ENCODE measurements around the gene PCGF6.
"Not testable (repeated sequence)": the region's sequence is repeated elsewhere in the genome, so short reads cannot be mapped to it uniquely, and the experiment has no call there.

Gene PCGF6, protein sequence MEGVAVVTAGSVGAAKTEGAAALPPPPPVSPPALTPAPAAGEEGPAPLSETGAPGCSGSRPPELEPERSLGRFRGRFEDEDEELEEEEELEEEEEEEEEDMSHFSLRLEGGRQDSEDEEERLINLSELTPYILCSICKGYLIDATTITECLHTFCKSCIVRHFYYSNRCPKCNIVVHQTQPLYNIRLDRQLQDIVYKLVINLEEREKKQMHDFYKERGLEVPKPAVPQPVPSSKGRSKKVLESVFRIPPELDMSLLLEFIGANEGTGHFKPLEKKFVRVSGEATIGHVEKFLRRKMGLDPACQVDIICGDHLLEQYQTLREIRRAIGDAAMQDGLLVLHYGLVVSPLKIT

DNA sequence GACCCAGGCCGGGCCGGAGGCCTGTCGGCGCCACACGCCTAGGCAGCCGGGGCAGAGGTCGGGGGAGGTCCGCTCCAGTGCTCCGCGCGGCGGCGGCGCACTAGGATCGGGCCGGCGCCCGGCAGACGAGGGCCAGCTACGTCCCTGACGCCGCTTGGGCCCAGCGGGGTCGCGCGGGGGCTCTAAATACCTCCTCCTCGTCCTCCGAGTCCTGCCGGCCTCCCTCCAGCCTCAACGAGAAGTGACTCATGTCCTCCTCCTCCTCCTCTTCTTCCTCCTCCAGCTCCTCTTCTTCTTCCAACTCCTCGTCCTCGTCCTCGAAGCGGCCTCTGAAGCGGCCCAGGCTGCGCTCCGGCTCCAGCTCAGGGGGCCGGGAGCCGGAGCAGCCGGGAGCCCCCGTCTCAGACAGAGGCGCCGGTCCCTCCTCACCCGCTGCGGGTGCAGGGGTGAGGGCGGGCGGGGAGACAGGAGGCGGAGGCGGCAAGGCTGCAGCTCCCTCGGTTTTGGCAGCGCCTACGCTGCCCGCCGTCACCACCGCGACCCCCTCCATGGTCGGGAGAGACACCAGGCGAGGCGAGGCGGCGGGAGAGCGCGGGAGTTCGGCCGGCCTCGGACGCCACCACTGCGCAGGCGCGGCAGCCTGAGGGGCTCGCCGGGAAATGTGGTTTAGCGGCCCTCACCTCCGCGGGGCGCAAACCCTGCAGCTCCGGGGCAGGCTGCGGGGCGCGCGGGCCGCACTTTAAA lies at the start of gene PCGF6:
TSS of gene PCGF6 (minus strand) at position 624 of the 744 bp plus-strand sequence. CDS start at position 550, 74 bp downstream.
- peak; percentile 20 to 49 for DNase-seq (ENCODE audit: low read depth in 2 of 2)

DNA sequence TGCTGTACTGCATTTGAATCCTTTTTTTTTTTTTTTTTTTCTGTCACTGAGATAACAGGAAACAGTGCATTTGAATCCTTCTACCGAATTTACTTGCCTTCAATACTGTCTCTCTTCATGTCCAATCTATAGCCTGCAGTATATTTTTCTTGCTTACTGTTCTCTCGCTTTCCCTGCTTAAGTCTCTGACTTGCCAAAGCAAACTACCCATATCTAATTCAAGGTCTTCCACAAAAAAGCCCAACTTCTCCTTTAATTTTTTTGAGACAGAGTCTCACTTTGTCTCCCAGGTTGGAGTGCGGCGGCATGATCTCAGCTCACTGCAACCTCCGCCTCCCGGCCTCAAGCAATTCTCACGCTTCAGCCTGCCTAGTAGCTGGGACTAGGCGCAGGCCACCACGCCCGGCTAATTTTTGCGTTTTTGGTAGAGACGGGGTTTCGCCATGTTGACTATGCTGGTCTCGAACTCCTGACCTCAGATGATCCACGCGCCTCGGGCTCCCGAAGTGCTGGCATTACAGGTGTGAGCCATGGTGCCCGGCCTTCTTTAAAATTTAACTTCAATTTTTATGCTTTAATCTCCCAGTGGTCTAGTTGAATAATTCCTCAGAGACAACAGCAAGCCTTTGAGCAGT lies 46.4 kb upstream of the PCGF6 start:
- no peak for DNase-seq (ENCODE audit: low read depth in 2 of 2)

DNA sequence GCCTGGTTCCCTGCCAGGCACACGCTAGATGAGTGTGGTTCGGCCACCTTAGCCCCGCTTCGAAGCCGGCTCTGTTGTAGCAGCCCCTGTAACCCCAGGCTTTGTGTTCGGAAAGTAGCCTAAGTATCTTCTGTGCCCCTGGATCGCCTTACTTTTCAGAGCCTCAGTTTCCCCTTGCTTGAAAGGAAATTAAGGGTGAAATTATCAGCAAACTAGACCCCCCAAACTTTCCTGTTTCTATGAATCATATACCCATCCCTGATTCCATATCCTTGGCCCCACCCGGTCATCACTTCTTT lies 45.8 kb upstream of the PCGF6 start:
- DNase-seq (ENCODE audit: low read depth in 2 of 2): no peak

DNA sequence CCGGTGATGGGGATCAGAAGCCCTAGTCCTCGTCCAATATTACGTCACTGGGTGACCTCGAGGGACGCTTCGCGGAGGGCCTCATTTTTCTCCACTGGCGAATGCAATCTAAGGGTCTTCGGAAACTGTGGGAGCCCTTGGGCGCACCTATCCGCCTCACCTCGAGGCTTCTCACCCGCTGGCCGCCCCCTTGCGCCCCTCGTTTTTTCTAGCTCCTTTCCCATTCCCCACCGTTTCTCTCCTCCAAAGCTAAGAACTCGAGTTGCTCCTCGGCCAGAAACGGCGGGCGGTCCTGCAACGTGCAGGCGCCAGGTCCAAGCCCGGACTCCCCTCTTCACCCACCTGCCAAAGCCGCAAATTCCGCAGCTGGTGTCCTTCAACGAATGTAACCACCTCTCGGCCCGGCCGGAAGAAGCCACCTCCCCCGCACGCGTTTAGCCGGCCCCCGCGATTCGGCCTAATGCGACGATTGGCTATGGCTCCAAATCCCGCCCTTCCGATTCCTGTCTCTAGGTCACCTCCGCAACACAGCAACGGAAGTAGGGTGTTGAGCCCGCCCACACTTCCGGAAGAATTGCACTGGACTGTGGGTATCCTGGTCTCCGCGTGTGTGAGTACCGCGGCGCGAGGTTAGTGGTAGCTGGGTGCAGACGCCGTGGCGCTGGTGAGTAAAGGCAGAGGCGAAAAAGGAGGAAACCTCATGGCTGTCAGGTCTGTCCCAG lies 45.3 kb upstream of the PCGF6 start, which contains the start of the genes ATP5MK and PDCD11:
TSS of gene ATP5MK (minus strand) at position 409 of the 722 bp plus-strand sequence. CDS start 4,018 bp downstream, outside the sequence.
TSS of gene PDCD11 (plus strand) at position 560 of the 722 bp plus-strand sequence. CDS start 1,801 bp downstream, outside the sequence.
- DNase-seq (ENCODE audit: low read depth in 2 of 2): peak; percentile 80 to 87

DNA sequence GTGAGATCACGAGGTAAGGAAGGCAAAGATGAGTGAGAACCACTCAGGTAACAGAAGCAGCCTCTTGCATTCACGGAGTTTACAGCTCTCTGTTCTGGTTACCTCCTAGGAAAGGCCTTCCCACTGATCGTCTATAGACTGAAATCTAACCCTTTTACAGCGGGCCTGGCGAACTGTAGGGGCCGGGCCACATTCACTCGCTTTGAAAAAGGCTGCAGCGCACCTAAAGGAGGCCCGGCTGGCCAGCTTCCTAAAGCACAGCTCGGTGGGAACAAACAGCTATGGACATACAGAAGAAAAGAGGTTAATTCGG lies 44.8 kb upstream of the PCGF6 start:
- no peak for DNase-seq (ENCODE audit: low read depth in 2 of 2)

DNA sequence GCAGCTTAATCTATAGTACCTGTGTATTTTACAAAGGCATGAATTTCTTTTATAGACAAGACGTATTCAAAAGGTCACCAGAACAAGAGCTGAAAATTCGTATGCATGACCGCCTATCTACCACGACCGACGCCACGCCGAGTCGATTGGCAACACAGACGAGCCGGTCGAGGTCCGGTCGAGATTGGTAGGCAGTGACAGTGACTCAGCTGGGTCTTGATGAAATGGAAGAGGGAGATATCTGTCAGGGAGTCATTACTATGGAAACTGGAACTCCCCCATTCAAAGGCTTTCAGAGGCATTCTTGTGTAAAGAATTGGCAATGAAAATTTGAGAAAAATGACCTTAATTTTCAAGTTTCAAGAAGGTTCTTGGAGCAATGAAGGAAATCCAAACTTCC lies 43.2 kb upstream of the PCGF6 start:
- DNase-seq (ENCODE audit: low read depth in 2 of 2): no peak

DNA sequence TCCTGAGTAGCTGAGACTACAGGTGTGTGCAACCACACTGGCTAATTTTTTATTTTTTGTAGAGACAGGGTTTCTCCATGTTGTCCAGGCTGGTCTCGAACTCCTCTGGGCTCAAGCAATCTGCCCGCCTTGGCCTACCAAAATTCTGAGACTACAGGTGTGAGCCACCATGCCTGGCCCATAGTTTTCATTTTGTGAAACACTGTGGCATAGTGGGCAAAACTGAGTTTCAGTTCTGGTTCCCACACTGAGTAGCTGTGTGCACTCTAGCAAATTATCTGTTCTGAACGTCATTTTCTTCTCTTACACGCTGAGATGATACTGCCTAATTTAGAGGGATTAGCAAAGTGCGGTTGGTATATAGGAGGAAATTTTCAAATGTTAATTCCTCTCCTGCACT lies 31.8 kb upstream of the PCGF6 start:
- no peak for DNase-seq (ENCODE audit: low read depth in 2 of 2)

DNA sequence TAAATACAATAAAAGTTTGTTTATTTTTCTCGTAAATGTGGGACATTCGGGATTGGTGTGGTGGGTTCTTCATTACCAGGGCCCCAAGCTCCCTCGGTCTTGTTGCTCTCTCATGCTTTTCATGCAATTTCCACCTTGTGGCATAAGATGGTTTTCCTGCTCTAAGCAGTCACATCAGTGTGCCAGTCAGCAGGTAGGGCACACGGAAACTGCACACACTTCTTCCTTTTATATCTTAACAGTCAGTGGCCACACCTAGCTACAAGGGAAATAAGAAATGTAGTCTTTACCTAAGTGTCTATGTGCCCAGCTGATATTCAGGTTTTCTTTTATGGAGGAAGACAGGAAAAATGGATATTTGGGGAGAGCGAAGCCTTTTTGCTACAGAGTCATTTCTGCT lies 23.3 kb upstream of the PCGF6 start:
- DNase-seq (ENCODE audit: low read depth in 2 of 2): no peak

DNA sequence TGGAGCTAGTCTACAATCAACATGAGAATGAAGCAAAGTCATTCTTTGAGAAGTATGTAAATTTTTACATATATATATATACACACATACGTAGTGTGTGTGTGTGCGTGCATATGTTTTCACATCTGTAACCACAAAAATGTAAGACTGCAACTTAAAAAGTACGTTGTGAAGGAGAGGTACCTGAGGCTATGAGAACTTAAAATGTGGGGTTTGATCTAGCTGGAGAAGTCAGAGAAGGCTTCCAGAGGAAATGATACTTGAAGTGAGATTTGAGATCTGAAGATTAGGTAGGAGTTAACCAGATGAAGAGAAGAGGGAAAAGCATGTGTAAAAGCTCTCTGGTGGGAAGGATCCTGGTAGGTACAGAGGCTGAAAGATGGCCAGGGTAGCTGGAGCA lies 22.6 kb upstream of the PCGF6 start:
- DNase-seq (ENCODE audit: low read depth in 2 of 2): no peak

DNA sequence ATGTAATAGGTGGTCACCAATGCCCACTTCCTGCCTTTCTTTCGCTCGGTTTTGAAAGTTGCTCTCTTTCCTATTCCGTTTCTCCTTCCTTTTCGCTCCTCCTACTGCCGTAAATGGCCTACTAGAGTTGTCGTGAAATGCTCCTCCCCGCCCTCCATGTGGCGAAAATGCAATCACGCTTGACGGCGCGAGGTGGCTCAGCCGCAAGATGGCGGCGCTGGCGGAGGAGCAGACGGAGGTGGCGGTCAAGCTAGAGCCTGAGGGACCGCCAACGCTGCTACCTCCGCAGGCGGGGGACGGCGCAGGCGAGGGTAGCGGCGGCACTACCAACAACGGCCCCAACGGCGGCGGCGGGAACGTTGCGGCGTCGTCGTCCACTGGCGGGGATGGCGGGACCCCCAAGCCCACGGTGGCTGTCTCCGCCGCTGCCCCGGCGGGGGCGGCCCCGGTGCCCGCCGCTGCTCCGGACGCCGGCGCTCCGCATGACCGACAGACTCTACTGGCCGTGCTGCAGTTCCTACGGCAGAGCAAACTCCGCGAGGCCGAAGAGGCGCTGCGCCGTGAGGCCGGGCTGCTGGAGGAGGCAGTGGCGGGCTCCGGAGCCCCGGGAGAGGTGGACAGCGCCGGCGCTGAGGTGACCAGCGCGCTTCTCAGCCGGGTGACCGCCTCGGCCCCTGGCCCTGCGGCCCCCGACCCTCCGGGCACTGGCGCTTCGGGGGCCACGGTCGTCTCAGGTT lies 17.0 kb upstream of the PCGF6 start, which contains the start of gene TAF5:
TSS of gene TAF5 (plus strand) at position 195 of the 737 bp plus-strand sequence. CDS start at position 209, 14 bp downstream.
- DNase-seq (ENCODE audit: low read depth in 2 of 2): peak; percentile 66 to 68

DNA sequence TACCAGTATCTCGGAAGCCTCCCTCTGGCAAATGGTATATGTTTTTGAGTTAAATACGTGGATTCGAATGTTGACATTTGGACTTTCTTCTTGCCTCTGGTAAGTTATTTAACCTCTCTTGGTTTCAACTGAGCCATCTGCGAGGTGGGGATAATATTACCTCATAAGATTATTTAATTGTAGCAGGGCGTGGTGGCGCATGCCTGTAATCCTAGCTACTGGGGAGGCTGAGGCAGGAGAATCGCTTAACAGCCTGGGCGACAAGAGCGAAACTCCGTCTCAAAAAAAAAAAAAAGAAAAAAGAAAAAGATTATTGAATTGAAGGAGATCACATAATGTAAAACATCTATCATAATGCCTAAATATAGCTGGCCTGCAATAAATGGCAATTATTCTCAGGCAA lies 16.4 kb upstream of the PCGF6 start:
- DNase-seq (ENCODE audit: low read depth in 2 of 2): no peak

DNA sequence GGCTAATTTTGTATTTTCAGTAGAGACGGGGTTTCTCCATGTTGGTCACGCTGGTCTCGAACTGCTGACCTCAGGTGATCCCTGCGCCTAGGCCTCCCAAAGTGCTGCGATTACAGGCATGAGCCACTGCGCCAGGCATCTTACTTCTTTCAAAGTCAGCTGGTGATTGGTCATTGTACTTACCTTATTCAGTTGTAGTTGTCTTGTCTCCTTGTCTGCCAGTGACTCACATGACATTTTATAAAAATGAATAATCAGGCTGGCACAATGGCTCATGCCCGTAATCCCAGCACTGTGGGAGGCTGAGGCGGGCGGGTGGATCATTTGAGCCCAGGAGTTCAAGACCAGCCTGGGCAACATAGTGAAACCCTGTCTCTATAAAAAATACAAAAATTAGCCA lies 9.9 kb upstream of the PCGF6 start:
- DNase-seq (ENCODE audit: low read depth in 2 of 2): not testable (repeated sequence)

DNA sequence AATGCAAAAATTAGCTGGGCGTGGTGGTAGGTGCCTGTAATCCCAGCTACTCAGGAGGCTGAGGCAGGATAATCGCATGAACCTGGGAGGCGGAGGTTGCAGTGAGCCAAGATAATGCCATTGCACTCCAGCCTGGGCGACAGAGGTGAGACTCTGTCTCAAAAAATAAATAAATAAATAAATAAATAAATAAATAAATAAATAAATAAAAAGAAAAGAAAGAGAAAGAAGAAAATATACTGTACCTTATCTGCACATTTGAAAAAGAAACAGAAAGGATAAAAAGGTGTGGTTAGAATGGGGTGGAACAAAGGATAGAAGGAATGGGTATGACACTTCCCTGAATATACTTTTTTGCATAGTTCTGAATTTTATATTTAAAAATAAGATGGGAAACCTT lies 8.6 kb upstream of the PCGF6 start:
- not testable (repeated sequence) for DNase-seq (ENCODE audit: low read depth in 2 of 2)

DNA sequence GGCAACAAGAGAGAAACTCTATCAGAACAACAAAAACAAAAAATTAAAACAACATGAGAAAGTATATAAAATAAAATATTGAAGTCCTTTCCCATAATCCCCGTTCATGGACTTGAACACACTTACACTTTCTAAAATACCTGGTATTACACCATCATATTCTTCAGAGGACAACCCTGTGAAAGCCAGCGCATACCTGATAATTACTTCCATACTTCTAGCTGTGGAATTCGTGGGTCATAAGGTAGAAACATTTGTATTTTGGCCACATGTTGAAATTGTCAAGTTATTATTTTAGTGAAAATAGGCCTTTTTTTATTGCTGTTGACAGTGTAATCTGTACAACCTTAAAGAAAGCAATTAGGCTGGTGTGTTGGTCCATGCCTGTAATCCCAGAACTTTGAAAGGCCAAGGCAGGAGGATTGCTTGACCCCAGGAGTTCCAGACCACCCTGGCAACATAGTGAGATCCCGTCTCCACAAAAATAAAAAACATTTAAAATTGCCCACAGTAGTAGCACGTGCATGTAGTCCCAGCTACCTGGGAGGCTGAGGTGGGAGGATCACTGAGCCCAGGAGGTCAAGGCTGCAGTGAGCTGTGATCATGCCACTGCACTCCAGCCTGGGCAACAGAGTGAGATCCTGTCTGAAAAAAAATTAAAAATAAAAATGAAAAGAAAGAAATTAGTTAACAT lies 5.1 kb upstream of the PCGF6 start:
- DNase-seq (ENCODE audit: low read depth in 2 of 2): no peak

DNA sequence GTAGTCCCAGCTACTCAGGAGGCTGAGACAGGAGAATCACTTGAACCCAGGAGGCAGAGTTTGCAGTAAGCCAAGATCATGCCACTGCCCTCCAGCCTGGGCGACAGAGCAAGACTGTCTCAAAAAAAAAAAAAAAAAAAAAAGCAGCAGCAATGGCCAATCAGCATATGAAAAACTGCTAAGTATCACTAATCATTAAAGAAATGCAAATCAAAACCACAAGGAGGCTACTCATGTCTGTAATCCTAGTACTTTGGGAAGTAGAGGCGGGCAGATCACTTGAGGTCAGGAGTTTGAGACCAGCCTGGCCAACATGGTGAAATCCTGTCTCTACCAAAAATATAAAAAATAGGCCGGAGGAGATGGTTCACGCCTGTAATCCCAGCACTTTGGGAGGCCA lies 3.6 kb upstream of the PCGF6 start:
- not testable (repeated sequence) for DNase-seq (ENCODE audit: low read depth in 2 of 2)

DNA sequence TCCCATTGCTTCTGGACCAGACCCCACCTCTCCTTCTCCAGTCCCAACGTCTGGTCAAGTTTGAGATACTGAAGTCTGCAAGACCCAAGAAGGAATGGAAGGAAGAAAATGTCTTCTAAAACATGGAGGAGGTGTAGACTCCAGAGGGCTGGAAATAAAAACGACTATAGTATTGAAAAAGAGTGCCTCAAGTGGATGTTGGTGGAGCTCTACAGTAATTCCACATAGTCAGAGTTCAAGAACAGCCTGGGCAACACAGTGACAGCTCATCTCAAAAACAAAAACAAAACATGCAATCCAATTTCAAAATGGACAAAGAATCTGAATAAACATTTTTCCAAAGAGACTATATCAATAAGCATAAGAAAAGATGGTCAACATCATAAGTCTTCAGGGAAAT lies 2.3 kb upstream of the PCGF6 start:
- DNase-seq (ENCODE audit: low read depth in 2 of 2): no peak

DNA sequence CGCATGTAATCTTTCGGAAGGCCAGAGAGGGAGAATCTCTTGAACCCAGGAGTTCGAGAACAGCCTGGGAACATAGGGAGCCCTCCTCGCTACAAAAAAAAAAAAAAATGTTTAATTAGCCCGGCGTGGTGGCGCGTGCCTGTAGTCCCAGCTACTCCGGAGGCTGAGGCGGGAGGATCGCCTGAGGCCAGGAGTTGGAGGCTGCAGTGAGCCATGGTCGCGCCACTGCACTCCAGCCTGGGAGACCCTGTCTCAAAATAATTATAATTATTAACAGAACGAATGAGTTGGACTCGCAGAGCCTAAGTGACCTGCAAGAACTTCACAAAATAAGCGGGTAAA lies 794 bp downstream of the PCGF6 start:
- no peak for DNase-seq (ENCODE audit: low read depth in 2 of 2)

DNA sequence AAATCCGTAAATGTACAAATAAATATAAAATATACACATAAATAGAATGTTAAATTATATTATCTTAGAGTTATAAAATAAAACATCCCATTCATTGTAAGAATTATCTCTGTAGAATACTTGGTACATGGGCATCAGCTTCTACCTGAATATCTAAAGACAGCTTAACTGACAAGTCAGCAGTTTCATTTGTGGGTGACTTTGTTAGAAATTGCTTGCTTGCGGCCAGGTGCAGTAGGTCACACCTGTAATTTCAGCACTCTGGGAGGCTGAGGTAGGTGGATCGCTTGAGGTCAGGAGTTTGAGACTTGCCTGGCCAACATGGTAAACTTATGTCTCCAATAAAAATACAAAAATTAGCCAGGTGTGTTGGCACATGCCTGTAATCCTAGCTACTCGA lies 14.6 kb downstream of the PCGF6 start:
- DNase-seq (ENCODE audit: low read depth in 2 of 2): no peak

DNA sequence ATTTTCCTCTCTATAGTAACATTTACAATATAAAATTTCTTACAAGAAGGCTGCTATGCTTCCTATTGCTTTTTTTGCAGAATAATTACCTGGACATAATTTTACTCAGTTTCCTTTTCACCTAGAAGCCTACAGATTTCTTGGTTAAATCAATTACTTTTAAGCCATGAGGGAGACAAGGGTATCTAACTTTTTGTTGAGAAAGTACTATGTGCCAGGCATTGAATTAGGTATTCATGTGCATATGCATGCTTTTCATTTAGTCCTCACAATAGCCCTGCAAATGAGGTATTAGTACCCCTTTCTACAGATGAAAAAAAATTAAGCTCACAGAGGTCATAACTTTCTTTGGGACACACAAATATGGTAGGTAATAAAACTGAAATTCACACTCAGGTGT lies 16.4 kb downstream of the PCGF6 start:
- DNase-seq (ENCODE audit: low read depth in 2 of 2): no peak

DNA sequence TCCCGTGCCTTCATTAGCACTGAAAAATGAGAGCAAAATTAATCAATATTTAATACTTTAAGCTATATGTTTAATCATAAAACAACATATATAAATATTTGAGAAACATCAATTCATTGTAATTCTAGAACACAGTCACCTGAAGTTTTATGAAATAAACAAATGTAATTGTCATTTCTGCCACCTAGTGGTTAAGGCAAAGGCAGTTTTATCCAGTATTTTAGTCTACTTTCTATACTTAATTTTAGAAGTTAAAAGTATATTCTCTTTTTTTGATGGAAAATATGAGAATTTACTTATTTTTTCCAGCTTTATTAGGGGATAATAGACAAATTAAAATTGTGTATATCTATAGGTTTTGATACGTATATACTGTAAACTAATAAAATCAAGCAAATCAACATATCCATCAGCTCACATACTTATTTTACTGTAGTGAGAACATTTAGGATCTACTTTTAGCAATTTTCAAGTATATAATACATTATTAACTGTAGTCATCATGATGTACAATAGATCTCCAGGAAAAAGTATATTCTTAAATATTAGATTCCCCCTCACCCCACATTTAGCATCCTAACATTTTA lies 16.9 kb downstream of the PCGF6 start:
- DNase-seq (ENCODE audit: low read depth in 2 of 2): no peak

DNA sequence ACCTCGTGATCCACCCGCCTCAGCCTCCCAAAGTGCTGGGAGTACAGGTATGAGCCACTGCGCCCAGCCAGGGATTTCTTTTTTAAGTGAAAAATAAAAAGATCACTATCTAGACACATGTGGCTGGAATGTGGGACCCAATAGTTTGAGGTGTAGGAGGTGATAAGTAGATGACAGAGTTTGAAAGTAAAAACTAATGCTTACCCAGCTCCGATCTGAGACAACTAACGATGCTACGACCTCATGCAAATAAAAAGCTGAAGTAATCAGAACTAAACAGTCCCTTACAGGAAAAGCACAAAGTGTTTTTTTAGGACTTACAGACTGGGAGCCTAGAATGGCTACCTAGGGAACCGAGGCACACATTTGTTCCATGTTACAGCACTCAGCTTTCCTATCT lies 23.0 kb downstream of the PCGF6 start:
- no peak for DNase-seq (ENCODE audit: low read depth in 2 of 2)

Data from stimulated activated CD4-positive, alpha-beta T cell treated with anti-CD3 and anti-CD28 coated beads, Interleukin-1b, Interleukin-23, amount 100 ng/mL, for 1 hour (primary cell).